MCF 10A (cell line): ENCODE results near the gene DCTN5. TPM values are rescaled to one million over a fixed set of nuclear protein-coding genes. Genes with fewer than 3 reads are reported as not detected.

Experiments
- BruUV-seq: library from RNA; stranded (reverse); fragments of 400-500 nt; replicated peaks from 2 replicates; lab custom pipeline; 2021; lab: Mats Ljungman, UMichigan
- CTCF ChIA-PET: fragments of 300-600 bp; sonication (Branson Sonifier 250); formaldehyde crosslinking; extraction: SDS; loops from one replicate; lab custom pipeline; 2021; ENCODE audit warnings: antibody characterized with exemption, inconsistent platforms; lab: Yijun Ruan, JAX
- POLR2A ChIA-PET: fragments of 300-600, 350-650 bp; sonication (Branson Sonifier 250); formaldehyde crosslinking; extraction: SDS; loops from one replicate; lab custom pipeline; 2020; ENCODE audit warnings: antibody characterized with exemption, inconsistent platforms; lab: Yijun Ruan, JAX
- DNase-seq: peaks from one replicate; pipeline ENCODE4 v3.0.0-alpha.2; 2018; ENCODE audit not compliant: unreplicated experiment
- H3K27ac Mint-ChIP-seq: one replicate; pipeline ENCODE4 v1.8.0; 2022; ENCODE audit warnings: mild to moderate bottlenecking, low read depth, mixed read lengths; ENCODE audit not compliant: unreplicated experiment
- H3K27me3 Mint-ChIP-seq: one replicate; pipeline ENCODE4 v1.8.0; 2022; ENCODE audit warnings: mixed read lengths; ENCODE audit not compliant: insufficient read depth, unreplicated experiment
- H3K36me3 Mint-ChIP-seq: one replicate; pipeline ENCODE4 v1.8.0; 2022; ENCODE audit warnings: mild to moderate bottlenecking, moderate library complexity, mixed read lengths; ENCODE audit not compliant: insufficient read depth, unreplicated experiment
- H3K4me1 Mint-ChIP-seq: one replicate; pipeline ENCODE4 v1.8.0; 2022; ENCODE audit warnings: mixed read lengths; ENCODE audit not compliant: insufficient read depth, unreplicated experiment
- H3K4me3 Mint-ChIP-seq: one replicate; pipeline ENCODE4 v1.8.0; 2022; ENCODE audit warnings: mild to moderate bottlenecking, moderate library complexity, mixed read lengths; ENCODE audit not compliant: unreplicated experiment
- H3K9me3 Mint-ChIP-seq: one replicate; pipeline ENCODE4 v1.8.0; 2022; ENCODE audit warnings: mixed read lengths; ENCODE audit not compliant: unreplicated experiment
- intact Hi-C: fragments of 100-400 bp; cut with micrococcal nuclease; formaldehyde crosslinking; loops from 2 replicates; pipeline ENCODE4 v1.14.1; 2022
- total RNA-seq: library from RNA; stranded (reverse); gene quantifications from 2 replicates; pipeline ENCODE4 v1.2.3, GENCODE V29; 2022
- TF ChIP-seq, protein P1 (sequence below): fragments of 200-600 bp; IDR thresholded peaks from one replicate; pipeline ENCODE4 v1.8.0; 2022; ENCODE audit warnings: antibody characterized with exemption, mild to moderate bottlenecking; ENCODE audit not compliant: unreplicated experiment

DCTN5 gene
- total RNA-seq, 1 experiment from 2014 or later, result 66.6 TPM

DNA sequence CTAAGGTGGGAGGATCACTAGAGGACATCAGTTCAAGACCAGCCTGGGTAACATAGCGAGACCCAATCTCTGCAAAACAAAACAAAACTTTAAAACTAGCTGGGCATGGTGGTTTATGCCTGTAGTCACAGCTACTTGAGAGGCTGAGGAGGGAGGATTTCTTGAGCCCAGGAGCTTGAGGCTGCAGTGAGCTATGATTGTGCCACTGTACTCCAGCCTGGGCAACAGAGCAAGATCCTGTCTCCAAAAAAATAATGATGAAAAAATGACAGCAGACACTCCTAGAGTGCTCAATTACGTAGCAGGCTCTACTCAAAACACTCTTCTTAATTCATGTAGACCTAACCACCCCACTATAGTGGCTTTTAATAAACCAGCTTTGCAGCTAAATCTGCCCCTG lies 58.8 kb downstream of the DCTN5 start:
- no peaks in the 10 kb centered on the region for H3K36me3 Mint-ChIP-seq
- POLR2A ChIA-PET, result interaction anchor here (0.7 to 1.1 kb wide), 2 partner anchors 26 to 310 kb away, joined by 3 read pairs; no protein-coding TSS in a partner anchor
- no TSS peak for BruUV-seq
- TF ChIP-seq, protein P1, sequence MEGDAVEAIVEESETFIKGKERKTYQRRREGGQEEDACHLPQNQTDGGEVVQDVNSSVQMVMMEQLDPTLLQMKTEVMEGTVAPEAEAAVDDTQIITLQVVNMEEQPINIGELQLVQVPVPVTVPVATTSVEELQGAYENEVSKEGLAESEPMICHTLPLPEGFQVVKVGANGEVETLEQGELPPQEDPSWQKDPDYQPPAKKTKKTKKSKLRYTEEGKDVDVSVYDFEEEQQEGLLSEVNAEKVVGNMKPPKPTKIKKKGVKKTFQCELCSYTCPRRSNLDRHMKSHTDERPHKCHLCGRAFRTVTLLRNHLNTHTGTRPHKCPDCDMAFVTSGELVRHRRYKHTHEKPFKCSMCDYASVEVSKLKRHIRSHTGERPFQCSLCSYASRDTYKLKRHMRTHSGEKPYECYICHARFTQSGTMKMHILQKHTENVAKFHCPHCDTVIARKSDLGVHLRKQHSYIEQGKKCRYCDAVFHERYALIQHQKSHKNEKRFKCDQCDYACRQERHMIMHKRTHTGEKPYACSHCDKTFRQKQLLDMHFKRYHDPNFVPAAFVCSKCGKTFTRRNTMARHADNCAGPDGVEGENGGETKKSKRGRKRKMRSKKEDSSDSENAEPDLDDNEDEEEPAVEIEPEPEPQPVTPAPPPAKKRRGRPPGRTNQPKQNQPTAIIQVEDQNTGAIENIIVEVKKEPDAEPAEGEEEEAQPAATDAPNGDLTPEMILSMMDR, result no peak
- no peak overlapping the region for H3K4me3 Mint-ChIP-seq
- peaks cover 8% of the 10 kb centered on the region for H3K9me3 Mint-ChIP-seq
- intact Hi-C loops, result no loop called here
- H3K27me3 Mint-ChIP-seq, result peaks cover 16% of the 10 kb centered on the region
- DNase-seq, result no peak
- CTCF ChIA-PET, result interaction anchor here (1.3 to 1.8 kb wide), 3 partner anchors 21 to 32 kb away, joined by 3 to 12 read pairs (median 6); partner anchors contain the start of gene PLK1
- H3K4me1 Mint-ChIP-seq, result no peaks in the 10 kb centered on the region
- H3K27ac Mint-ChIP-seq, result no peak overlapping the region

DNA sequence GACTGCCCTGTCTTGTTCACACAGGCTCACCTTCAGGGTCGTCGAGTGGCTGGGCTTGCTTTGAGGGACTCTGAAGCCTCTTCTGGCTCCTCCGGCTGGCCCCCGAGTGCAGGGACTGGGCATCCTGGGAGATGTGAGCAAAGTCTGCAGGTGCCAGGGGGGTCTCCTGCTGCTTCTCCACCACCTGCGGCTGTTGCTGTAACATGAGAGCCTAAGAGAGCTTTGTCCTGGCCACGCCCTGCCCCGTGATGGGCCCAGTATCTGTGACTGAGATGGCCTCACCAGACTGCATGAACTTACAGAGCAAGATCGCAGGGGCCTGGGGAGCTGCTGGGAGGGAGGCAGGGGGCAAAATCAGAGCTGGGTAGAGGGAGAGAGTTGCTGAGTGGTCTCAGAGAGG lies 59.2 kb downstream of the DCTN5 start:
- peaks cover 16% of the 10 kb centered on the region for H3K27me3 Mint-ChIP-seq
- BruUV-seq, result no TSS peak
- TF ChIP-seq, protein P1, result no peak
- no peaks in the 10 kb centered on the region for H3K4me1 Mint-ChIP-seq
- H3K9me3 Mint-ChIP-seq, result peaks cover 8% of the 10 kb centered on the region
- no peaks in the 10 kb centered on the region for H3K36me3 Mint-ChIP-seq
- ChIA-PET CTCF (interaction anchor here (1.3 to 1.8 kb wide), 2 partner anchors 22 to 32 kb away, joined by 6 to 12 read pairs; partner anchors contain the start of gene PLK1), POLR2A (interaction anchor here (0.7 kb wide), 1 partner anchor 310 kb away, joined by 3 read pairs; no protein-coding TSS in a partner anchor)
- intact Hi-C loops, result no loop called here
- no peak overlapping the region for H3K27ac Mint-ChIP-seq
- no peak for DNase-seq
- H3K4me3 Mint-ChIP-seq, result no peak overlapping the region

DNA sequence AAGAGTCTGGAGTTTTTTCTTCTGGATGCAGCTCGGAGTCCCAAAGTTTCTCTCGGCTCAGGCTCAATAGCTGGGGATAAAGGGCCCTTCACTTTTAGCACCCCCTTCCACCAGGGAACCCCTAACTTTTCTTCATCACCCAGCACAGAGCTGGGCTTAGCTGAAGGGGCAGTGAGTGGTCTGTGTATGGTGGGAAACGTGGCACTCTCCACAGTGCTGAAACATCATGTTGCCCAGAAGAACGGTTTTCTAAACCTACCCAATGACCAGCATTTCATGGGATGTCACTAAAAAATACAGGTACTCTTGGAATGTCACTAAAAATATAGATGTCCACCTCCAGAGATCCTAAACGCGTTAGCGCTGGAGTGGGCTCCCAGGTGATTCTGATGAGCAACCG lies 59.8 kb downstream of the DCTN5 start:
- Mint-ChIP-seq H3K9me3 (peaks cover 8% of the 10 kb centered on the region), H3K27me3 (peaks cover 16% of the 10 kb centered on the region), H3K27ac (no peak overlapping the region), H3K4me1 (no peaks in the 10 kb centered on the region), H3K4me3 (no peak overlapping the region), H3K36me3 (no peaks in the 10 kb centered on the region)
- ChIA-PET CTCF (interaction anchor here (0.5 to 1.8 kb wide), 4 partner anchors 22 to 162 kb away, joined by 3 to 12 read pairs (median 4); partner anchors contain the start of gene PLK1), POLR2A (interaction anchor here (0.7 kb wide), 2 partner anchors 32 to 1661 kb away, joined by 3 read pairs; no protein-coding TSS in a partner anchor)
- intact Hi-C loops, result no loop called here
- no peak for DNase-seq
- BruUV-seq, result no TSS peak
- TF ChIP-seq, protein P1, result no peak

DNA sequence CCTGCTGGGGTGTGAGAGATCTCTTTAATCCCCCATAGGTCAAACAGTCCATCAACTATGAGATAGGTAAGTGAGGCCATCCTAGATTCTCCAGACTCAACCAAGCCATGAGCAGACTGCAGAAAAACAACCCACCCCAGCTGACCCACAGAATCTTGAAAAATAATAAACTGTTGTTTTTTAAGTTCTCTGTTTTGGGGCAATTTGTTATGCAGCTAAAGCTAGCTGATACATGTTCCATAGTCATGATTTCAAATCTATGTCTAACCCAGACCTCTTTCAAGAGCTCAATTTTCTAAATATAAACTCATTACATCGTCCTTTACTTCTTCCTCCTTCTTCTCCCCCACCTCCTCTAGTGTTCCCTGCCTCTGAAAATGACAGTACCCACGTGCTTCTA lies 61.7 kb downstream of the DCTN5 start:
- POLR2A ChIA-PET, result no interaction called here
- Mint-ChIP-seq H3K4me3 (no peak overlapping the region), H3K9me3 (peaks cover 8% of the 10 kb centered on the region), H3K27ac (no peak overlapping the region), H3K4me1 (no peaks in the 10 kb centered on the region), H3K36me3 (no peaks in the 10 kb centered on the region), H3K27me3 (peaks cover 16% of the 10 kb centered on the region)
- intact Hi-C loops, result no loop called here
- CTCF ChIA-PET, result no interaction called here
- TF ChIP-seq, protein P1, result no peak
- DNase-seq, result no peak
- no TSS peak for BruUV-seq
